GM19240 (cell line): Measurements from ENCODE around the gene USP54.
"Not testable (repeated sequence)": the region's sequence is repeated elsewhere in the genome, so short reads cannot be mapped to it uniquely, and the experiment has no call there.

Experiments
- DNase-seq: peaks from one replicate; pipeline ENCODE4 v3.0.0; 2011; ENCODE audit warnings: low spot score; ENCODE audit not compliant: insufficient read length

The USP54 gene

GRCh38 chr10:73591935-73592699 lies 975 bp upstream of the USP54 start:
- no peak for DNase-seq

- no peak for DNase-seq
These were observed 1.5 kb downstream of the USP54 start for GRCh38 chr10:73589563-73590126.

- no peak for DNase-seq
These were observed 2.5 kb downstream of the USP54 start for GRCh38 chr10:73588656-73589055.

- no peak for DNase-seq
These were observed 4.6 kb downstream of the USP54 start for GRCh38 chr10:73586583-73586984.

GRCh38 chr10:73585327-73585726 lies 5.8 kb downstream of the USP54 start:
- no peak for DNase-seq

- DNase-seq = no peak
These were observed 6.4 kb downstream of the USP54 start for GRCh38 chr10:73584737-73585136.

GRCh38 chr10:73581918-73582317 lies 9.2 kb downstream of the USP54 start:
- DNase-seq = no peak

GRCh38 chr10:73578927-73579326 lies 12.2 kb downstream of the USP54 start:
- not testable (repeated sequence) for DNase-seq

GRCh38 chr10:73577788-73578187 lies 13.4 kb downstream of the USP54 start:
- DNase-seq = no peak

GRCh38 chr10:73576890-73577591 lies 14.1 kb downstream of the USP54 start:
- DNase-seq = no peak

- DNase-seq = no peak
These were observed 14.8 kb downstream of the USP54 start for GRCh38 chr10:73576178-73576889.

GRCh38 chr10:73567025-73567424 lies 24.1 kb downstream of the USP54 start:
- DNase-seq = not testable (repeated sequence)

- DNase-seq = no peak
These were observed 29.9 kb downstream of the USP54 start for GRCh38 chr10:73561192-73561591.

GRCh38 chr10:73559590-73559989 lies 31.6 kb downstream of the USP54 start:
- DNase-seq = no peak

- DNase-seq = no peak
These were observed 34.3 kb downstream of the USP54 start for GRCh38 chr10:73556855-73557254.

- no peak for DNase-seq
These were observed 36.4 kb downstream of the USP54 start for GRCh38 chr10:73554721-73555120.

- no peak for DNase-seq
These were observed 37.4 kb downstream of the USP54 start for GRCh38 chr10:73553761-73554160.

GRCh38 chr10:73552819-73553715 lies 38.1 kb downstream of the USP54 start:
- DNase-seq = no peak

GRCh38 chr10:73551515-73551914 lies 39.6 kb downstream of the USP54 start:
- DNase-seq = no peak

- no peak for DNase-seq
These were observed 45.8 kb downstream of the USP54 start for GRCh38 chr10:73545357-73545756.

- DNase-seq = no peak
These were observed 53.4 kb downstream of the USP54 start for GRCh38 chr10:73537709-73538108.
